B cell (primary cell): ENCODE results near the gene ZBTB32. TPM values are rescaled to one million over a fixed set of nuclear protein-coding genes. Genes with fewer than 3 reads are reported as not detected.

Source experiments
- ATAC-seq: fragments of 200-7000 bp; cut with Tn5 transposase; one replicate; pipeline ENCODE4 v1.10.0; 2021; ENCODE audit warnings: low read depth, mild to moderate bottlenecking, moderate number of reproducible peaks, moderate library complexity
- CTCF ChIA-PET: fragments of 350-600 bp; sonication (Branson Sonifier 250); formaldehyde crosslinking; loops from one replicate; lab custom pipeline; 2021; ENCODE audit warnings: antibody characterized with exemption, inconsistent platforms; lab: Charles Lee
- POLR2A ChIA-PET: fragments of 350-600 bp; sonication (Branson Sonifier 250); formaldehyde crosslinking; loops from one replicate; lab custom pipeline; 2021; ENCODE audit warnings: antibody characterized with exemption; lab: Charles Lee
- DNase-seq: peaks from one replicate; pipeline ENCODE4 v3.0.0; 2013
- H2AFZ ChIP-seq: 2 replicates; pipeline ENCODE4 v1.6.1; 2012; ENCODE audit warnings: mild to moderate bottlenecking, low read depth, low read length; ENCODE audit not compliant: insufficient read depth, poor library complexity, severe bottlenecking
- H3K27ac ChIP-seq, 2 donors: 1 replicate in 1 of 2; 2 replicates in 1 of 2; pipeline ENCODE4 v1.5.1; 2012 to 2013; ENCODE audit warnings: low read length in 2 of 2, mild to moderate bottlenecking in 2 of 2, moderate library complexity in 1 of 2
- H3K27me3 ChIP-seq, 4 experiments: fragments of 200-600 bp in 1 of 4; sonication (generic) in 1 of 4; replicated peaks in 1 of 4; 1 replicate in 2 of 4; 2 replicates in 2 of 4; pipeline versions ENCODE4 v1.6.1 to v1.7.0; 2013 to 2016; ENCODE audit warnings: low read length in 3 of 4, mild to moderate bottlenecking in 2 of 4, mixed read lengths in 1 of 4, moderate library complexity in 1 of 4; ENCODE audit not compliant: insufficient read depth in 4 of 4, control insufficient read depth in 3 of 4; ENCODE audit errors: control extremely low read depth in 1 of 4
- H3K36me3 ChIP-seq, 2 experiments: replicated peaks in 1 of 2; 1 replicate in 1 of 2; 2 replicates in 1 of 2; pipeline versions ENCODE4 v1.6.1 to v1.7.1; 2013; ENCODE audit warnings: low read length in 1 of 2; ENCODE audit not compliant: insufficient read depth in 2 of 2, control insufficient read depth in 1 of 2; ENCODE audit errors: control extremely low read depth in 1 of 2, extremely low read depth in 1 of 2
- H3K4me1 ChIP-seq, 2 donors: fragments of 200-600 bp in 1 of 2; sonication (generic) in 1 of 2; 1 replicate in 1 of 2; 2 replicates in 1 of 2; pipeline versions ENCODE4 v1.5.1 to v1.6.1; 2013 to 2017; ENCODE audit warnings: low read length in 2 of 2; ENCODE audit not compliant: control insufficient read depth in 2 of 2, insufficient read depth in 2 of 2
- H3K4me2 ChIP-seq: replicated peaks from 2 replicates; pipeline ENCODE3; 2012; ENCODE audit warnings: mild to moderate bottlenecking, low read depth, low read length; ENCODE audit not compliant: poor library complexity, severe bottlenecking
- H3K4me3 ChIP-seq, 5 experiments: fragments of 200-600 bp in 1 of 5; sonication (generic) in 1 of 5; 1 replicate in 3 of 5; 2 replicates in 2 of 5; pipeline versions ENCODE4 v1.5.1 to v1.7.0; 2011 to 2016; ENCODE audit warnings: low read length in 4 of 5, mild to moderate bottlenecking in 4 of 5, low read depth in 2 of 5, control low read depth in 1 of 5, moderate library complexity in 1 of 5; ENCODE audit not compliant: insufficient read depth in 1 of 5; ENCODE audit errors: control extremely low read depth in 1 of 5, extremely low read depth in 1 of 5
- H3K79me2 ChIP-seq: fragments of 200-600 bp; sonication (generic); one replicate; pipeline ENCODE4 v1.6.0; 2016; ENCODE audit warnings: low read length; ENCODE audit not compliant: control insufficient read depth, insufficient read depth
- H3K9ac ChIP-seq: fragments of 200-600 bp; sonication (generic); 2 replicates; pipeline ENCODE4 v1.6.1; 2017; ENCODE audit warnings: mild to moderate bottlenecking, low read length, moderate library complexity
- H3K9me3 ChIP-seq, 3 donors: one replicate each; pipeline versions ENCODE4 v1.6.1 to v1.7.1; 2013; ENCODE audit warnings: low read length in 2 of 3; ENCODE audit not compliant: control insufficient read depth in 2 of 3, insufficient read depth in 1 of 3; ENCODE audit errors: control extremely low read depth in 1 of 3
- H4K20me1 ChIP-seq: 2 replicates; pipeline ENCODE4 v1.6.0; 2012; ENCODE audit warnings: mild to moderate bottlenecking, low read length; ENCODE audit not compliant: insufficient read depth, control insufficient read depth, poor library complexity, severe bottlenecking
- H3K27ac Mint-ChIP-seq: one replicate; pipeline ENCODE4 v1.8.0; 2021; ENCODE audit warnings: mixed read lengths
- H3K27me3 Mint-ChIP-seq: one replicate; pipeline ENCODE4 v1.8.0; 2021; ENCODE audit warnings: mixed read lengths
- H3K4me1 Mint-ChIP-seq: one replicate; pipeline ENCODE4 v1.8.0; 2021; ENCODE audit warnings: mixed read lengths
- H3K4me3 Mint-ChIP-seq: one replicate; pipeline ENCODE4 v1.8.0; 2021; ENCODE audit warnings: mixed read lengths
- H3K9me3 Mint-ChIP-seq: one replicate; pipeline ENCODE4 v1.8.0; 2022; ENCODE audit warnings: mixed read lengths; ENCODE audit not compliant: insufficient read depth
- EZH2 ChIP-seq: IDR thresholded peaks from 2 replicates; pipeline ENCODE4 v1.6.1; 2012; ENCODE audit warnings: borderline replicate concordance, low read depth, mild to moderate bottlenecking, moderate library complexity, low read length; ENCODE audit not compliant: insufficient read depth, poor library complexity, severe bottlenecking
- WGBS: methylation state at CpG from one replicate; pipeline ENCODE4 v1.1.5; 2013; ENCODE audit warnings: missing lambda C conversion rate; ENCODE audit not compliant: insufficient coverage; 5-methylcytosine and 5-hydroxymethylcytosine counted together
- intact Hi-C: fragments of 100-400 bp; cut with micrococcal nuclease; formaldehyde crosslinking; loops from one replicate; pipeline ENCODE4 v1.10.0; 2022
- polyA plus RNA-seq: library from polyadenylated mRNA; depleted of rRNA; stranded (reverse); fragments of >200 nt; gene quantifications from 2 replicates; pipeline ENCODE4 v1.2.3, GENCODE V29; 2012
- total RNA-seq, 2 donors: library from RNA; stranded (reverse); fragments of 120-200 nt in 1 of 2; gene quantifications; 1 replicate in 1 of 2; 2 replicates in 1 of 2; pipeline versions ENCODE4 v1.2.3 to v1.2.4, GENCODE V29; 2013 to 2022
- TF ChIP-seq, protein P1 (sequence below): fragments of 200-600 bp; IDR thresholded peaks from one replicate; pipeline ENCODE4 v1.8.0; 2022; ENCODE audit warnings: antibody characterized with exemption, mild to moderate bottlenecking

Gene ZBTB32
- total and polyA plus RNA-seq, 2 donors (not counting 1 experiment from before 2014, with no cell fraction given), result 18.9 to 28.1 TPM

DNA sequence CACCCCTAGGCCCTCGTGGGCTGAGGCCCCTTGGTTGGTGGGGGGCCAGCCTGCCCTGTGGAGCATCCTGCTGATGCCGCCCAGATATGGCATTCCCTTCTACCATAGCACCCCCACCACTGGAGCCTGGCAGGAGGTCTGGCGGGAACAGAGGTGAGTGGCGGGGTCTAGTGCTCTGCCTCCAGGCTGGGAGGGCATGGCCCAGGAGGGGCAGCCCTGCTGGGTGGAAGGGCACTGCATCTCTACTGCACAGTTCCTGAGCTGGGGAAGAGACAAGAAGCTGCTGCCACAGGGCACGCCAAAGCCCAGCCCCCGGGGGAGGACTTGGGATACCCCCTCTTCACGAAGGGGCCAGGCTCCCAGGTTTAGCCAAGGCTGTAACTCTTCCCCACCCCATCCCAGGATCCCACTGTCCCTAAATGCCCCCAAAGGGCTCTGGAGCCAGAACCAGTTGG, 11.0 kb downstream of the ZBTB32 start:
- H3K27ac Mint-ChIP-seq, result peak overlapping the region; percentile 99

More for the DNA sequence above, 11.0 kb downstream of the ZBTB32 start:
- Histone ChIP-seq H3K27me3 (no peaks in the 10 kb centered on the region), H3K79me2 (peaks cover 44% of the 10 kb centered on the region), H4K20me1 (peaks cover 22% of the 10 kb centered on the region), H3K9ac (peak overlapping the region; percentile 80), H3K4me2 (peak overlapping the region; percentile 94), H2AFZ (no peak overlapping the region), H3K9me3 (no peaks in the 10 kb centered on the region), H3K4me1 (peaks cover 39 to 82% of the 10 kb centered on the region in 2 donors), H3K4me3 (peak overlapping the region in 3 of 5 experiments; percentile 76 to 83 (median 76)), H3K27ac (peak overlapping the region; percentile 85), H3K36me3 (peaks cover 0 to 9% of the 10 kb centered on the region in 2 experiments)
- Mint-ChIP-seq H3K4me1 (peaks cover 74% of the 10 kb centered on the region), H3K27me3 (no peaks in the 10 kb centered on the region), H3K9me3 (no peaks in the 10 kb centered on the region), H3K4me3 (peak overlapping the region; percentile 98)
- ChIA-PET POLR2A (interaction anchor here (0.6 to 1.5 kb wide), 4 partner anchors 9 to 33 kb away, joined by 3 to 6 read pairs (median 3); partner anchors contain the start of gene LIN37), CTCF (interaction anchor here (1.3 to 6.5 kb wide), 5 partner anchors 13 to 33 kb away, joined by 3 to 123 read pairs (median 15); partner anchors contain the start of gene LIN37)
- TF ChIP-seq, protein P1, sequence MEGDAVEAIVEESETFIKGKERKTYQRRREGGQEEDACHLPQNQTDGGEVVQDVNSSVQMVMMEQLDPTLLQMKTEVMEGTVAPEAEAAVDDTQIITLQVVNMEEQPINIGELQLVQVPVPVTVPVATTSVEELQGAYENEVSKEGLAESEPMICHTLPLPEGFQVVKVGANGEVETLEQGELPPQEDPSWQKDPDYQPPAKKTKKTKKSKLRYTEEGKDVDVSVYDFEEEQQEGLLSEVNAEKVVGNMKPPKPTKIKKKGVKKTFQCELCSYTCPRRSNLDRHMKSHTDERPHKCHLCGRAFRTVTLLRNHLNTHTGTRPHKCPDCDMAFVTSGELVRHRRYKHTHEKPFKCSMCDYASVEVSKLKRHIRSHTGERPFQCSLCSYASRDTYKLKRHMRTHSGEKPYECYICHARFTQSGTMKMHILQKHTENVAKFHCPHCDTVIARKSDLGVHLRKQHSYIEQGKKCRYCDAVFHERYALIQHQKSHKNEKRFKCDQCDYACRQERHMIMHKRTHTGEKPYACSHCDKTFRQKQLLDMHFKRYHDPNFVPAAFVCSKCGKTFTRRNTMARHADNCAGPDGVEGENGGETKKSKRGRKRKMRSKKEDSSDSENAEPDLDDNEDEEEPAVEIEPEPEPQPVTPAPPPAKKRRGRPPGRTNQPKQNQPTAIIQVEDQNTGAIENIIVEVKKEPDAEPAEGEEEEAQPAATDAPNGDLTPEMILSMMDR, result no peak
- no peak for TF ChIP-seq EZH2
- no peak for DNase-seq
- no peak for ATAC-seq
- WGBS, result 85% methylated on average over 5 of the region's 7 CpGs
- intact Hi-C loops, result loop anchor here (10.0 kb wide), 2 partner anchors 189 to 371 kb away; partner anchors contain the start of genes FFAR1, HCST, NFKBID and TYROBP
